GM21447 (cell line): ENCODE data around the gene ATG5.

Experiments
- ATAC-seq: cut with Tn5 transposase; IDR thresholded peaks from one replicate; pipeline ENCODE4 v1.9.1; 2021; ENCODE audit not compliant: unreplicated experiment

ATG5 gene

GRCh38 chr6:106134906-106135634 is 190.5 kb downstream of the ATG5 start:
- ATAC-seq, result no peak
